ENCODE data around the gene MRPL2. TPM values are rescaled to one million over a fixed set of nuclear protein-coding genes. Genes with fewer than 3 reads are reported as not detected.

Gene MRPL2
- total RNA-seq, 1 experiment from 2014 or later, result 123 TPM

DNA sequence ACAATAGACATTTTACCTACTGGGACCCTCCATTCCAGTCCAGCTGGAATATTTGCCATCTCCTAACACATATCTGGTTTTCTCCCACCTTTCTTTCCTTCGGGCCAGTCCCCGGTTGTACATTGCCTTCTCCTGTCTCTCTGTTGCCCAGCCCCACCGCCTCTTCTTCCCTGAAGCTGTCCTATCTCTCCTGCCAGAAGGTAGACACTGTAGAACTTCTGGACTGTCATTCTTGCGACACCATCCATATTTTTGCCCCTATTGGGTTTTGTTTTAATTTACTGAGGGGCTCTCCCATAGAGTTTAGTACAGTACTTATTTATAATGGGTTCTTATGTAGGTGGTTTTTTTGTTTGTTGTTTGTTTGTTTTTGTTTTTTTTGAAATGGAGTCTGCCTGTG is 21.8 kb upstream of the MRPL2 start:
- POLR2A ChIA-PET, result no interaction called here

DNA sequence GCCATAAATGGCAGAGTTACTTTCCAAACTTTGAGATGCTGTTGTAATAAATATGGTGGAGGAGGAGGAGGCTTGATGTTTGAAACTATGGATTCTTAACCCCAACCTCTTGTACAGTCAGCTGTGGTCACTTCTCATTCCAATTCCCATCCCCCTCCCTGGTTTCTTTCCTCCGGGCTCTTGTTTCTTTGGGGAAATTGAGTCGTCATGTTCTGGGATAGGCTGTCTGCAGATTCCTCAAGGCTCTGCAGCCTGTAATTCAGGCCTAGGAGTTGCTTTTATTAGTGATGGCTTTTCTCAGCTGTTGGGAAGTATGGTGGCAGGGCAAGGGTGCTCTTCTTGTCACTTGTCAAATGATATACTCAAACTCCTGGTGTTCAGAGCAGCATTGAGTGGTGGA is 19.5 kb upstream of the MRPL2 start:
- intact Hi-C loops (cut with micrococcal nuclease; ENCODE audit: unreplicated experiment), result no loop called here
- peaks cover 21% of the 10 kb centered on the region; the same call in 1 of the 2 replicates for H3K4me1 ChIP-seq
- H3K9me3 Mint-ChIP-seq (ENCODE audit: unreplicated experiment), result no peaks in the 10 kb centered on the region
- H3K9me3 ChIP-seq, result no peaks in the 10 kb centered on the region
- H3K36me3 Mint-ChIP-seq (ENCODE audit: insufficient read depth, unreplicated experiment), result peaks cover 14% of the 10 kb centered on the region
- H3K27me3 ChIP-seq (replicated peaks; ENCODE audit: control insufficient read depth, insufficient read depth, low read length), result no peaks in the 10 kb centered on the region
- H3K27me3 Mint-ChIP-seq (ENCODE audit: insufficient read depth, unreplicated experiment), result no peaks in the 10 kb centered on the region
- TSS peak; percentile 29 for BruUV-seq (replicated peaks)
- CTCF ChIA-PET, result interaction anchor here (0.7 kb wide), 1 partner anchor 114 kb away, joined by 3 read pairs; no protein-coding TSS in a partner anchor
- no peak overlapping the region for H3K4me3 ChIP-seq (ENCODE audit: low read depth, low read length)
- H3K27ac Mint-ChIP-seq (ENCODE audit: unreplicated experiment), result no peak overlapping the region
- H3K4me3 Mint-ChIP-seq (ENCODE audit: unreplicated experiment), result peak overlapping the region; percentile 19
- H3K4me1 Mint-ChIP-seq (ENCODE audit: low read depth, unreplicated experiment), result peaks cover 18% of the 10 kb centered on the region
- no peak for DNase-seq
- H3K36me3 ChIP-seq (ENCODE audit: control insufficient read depth, insufficient read depth, low read length), result peaks cover 2% of the 10 kb centered on the region; the same call in 1 of the 2 replicates
- TF ChIP-seq, protein P1, sequence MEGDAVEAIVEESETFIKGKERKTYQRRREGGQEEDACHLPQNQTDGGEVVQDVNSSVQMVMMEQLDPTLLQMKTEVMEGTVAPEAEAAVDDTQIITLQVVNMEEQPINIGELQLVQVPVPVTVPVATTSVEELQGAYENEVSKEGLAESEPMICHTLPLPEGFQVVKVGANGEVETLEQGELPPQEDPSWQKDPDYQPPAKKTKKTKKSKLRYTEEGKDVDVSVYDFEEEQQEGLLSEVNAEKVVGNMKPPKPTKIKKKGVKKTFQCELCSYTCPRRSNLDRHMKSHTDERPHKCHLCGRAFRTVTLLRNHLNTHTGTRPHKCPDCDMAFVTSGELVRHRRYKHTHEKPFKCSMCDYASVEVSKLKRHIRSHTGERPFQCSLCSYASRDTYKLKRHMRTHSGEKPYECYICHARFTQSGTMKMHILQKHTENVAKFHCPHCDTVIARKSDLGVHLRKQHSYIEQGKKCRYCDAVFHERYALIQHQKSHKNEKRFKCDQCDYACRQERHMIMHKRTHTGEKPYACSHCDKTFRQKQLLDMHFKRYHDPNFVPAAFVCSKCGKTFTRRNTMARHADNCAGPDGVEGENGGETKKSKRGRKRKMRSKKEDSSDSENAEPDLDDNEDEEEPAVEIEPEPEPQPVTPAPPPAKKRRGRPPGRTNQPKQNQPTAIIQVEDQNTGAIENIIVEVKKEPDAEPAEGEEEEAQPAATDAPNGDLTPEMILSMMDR (IDR thresholded peaks at IDR 0.05; ENCODE audit: insufficient read depth in 1 of 2, low read depth in 1 of 2, low read length in 1 of 2, severe bottlenecking in 1 of 2, unreplicated experiment in 1 of 2), result no peak
- POLR2A ChIA-PET, result no interaction called here

More for the DNA sequence above, 21.8 kb upstream of the MRPL2 start:
- Histone ChIP-seq H3K36me3 (ENCODE audit: control insufficient read depth, insufficient read depth, low read length) (no peaks in the 10 kb centered on the region), H3K4me3 (ENCODE audit: low read depth, low read length) (no peak overlapping the region), H3K27me3 (replicated peaks; ENCODE audit: control insufficient read depth, insufficient read depth, low read length) (no peaks in the 10 kb centered on the region), H3K9me3 (no peaks in the 10 kb centered on the region), H3K4me1 (peaks cover 12% of the 10 kb centered on the region; the same call in 1 of the 2 replicates)
- Mint-ChIP-seq H3K4me3 (ENCODE audit: unreplicated experiment) (no peak overlapping the region), H3K9me3 (ENCODE audit: unreplicated experiment) (no peaks in the 10 kb centered on the region), H3K27me3 (ENCODE audit: insufficient read depth, unreplicated experiment) (no peaks in the 10 kb centered on the region), H3K36me3 (ENCODE audit: insufficient read depth, unreplicated experiment) (peaks cover 14% of the 10 kb centered on the region), H3K4me1 (ENCODE audit: low read depth, unreplicated experiment) (peaks cover 18% of the 10 kb centered on the region), H3K27ac (ENCODE audit: unreplicated experiment) (no peak overlapping the region)
- CTCF ChIA-PET, result no interaction called here
- intact Hi-C loops (cut with micrococcal nuclease; ENCODE audit: unreplicated experiment), result no loop called here
- TF ChIP-seq, protein P1 (IDR thresholded peaks at IDR 0.05; ENCODE audit: insufficient read depth in 1 of 2, low read depth in 1 of 2, low read length in 1 of 2, severe bottlenecking in 1 of 2, unreplicated experiment in 1 of 2), result no peak
- no TSS peak for BruUV-seq (replicated peaks)
- DNase-seq, result no peak

DNA sequence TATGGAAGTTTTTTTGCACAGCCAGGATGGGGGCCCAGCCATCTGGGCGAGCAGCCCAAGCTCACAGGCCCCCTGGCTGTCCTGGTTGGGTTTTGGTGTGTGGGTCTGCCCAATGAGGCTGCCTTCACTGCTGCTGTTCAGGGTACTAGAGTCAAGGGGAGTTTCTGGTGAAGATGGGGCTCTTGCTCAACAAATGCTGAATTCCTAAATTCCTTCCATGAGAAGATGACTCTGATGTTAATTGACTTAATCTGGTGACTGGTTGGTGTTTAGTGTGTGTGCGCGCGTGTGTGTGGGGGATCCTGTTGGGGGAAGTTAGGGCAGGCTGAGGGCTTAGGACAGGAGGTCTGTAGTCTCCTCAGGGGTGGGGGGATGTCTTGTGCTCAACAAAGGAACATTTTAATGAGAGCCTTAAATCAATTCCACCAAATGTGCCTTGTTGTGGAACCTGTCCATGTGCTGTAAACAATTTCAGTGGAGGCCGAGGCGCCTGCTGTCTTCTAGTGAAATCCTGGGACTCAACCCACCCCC is 18.8 kb upstream of the MRPL2 start:
- Histone ChIP-seq H3K27me3 (replicated peaks; ENCODE audit: control insufficient read depth, insufficient read depth, low read length) (no peaks in the 10 kb centered on the region), H3K9me3 (no peaks in the 10 kb centered on the region), H3K4me1 (peaks cover 21% of the 10 kb centered on the region; the same call in 1 of the 2 replicates), H3K4me3 (ENCODE audit: low read depth, low read length) (peak overlapping the region; percentile 95; the same call in 1 of the 2 replicates), H3K36me3 (ENCODE audit: control insufficient read depth, insufficient read depth, low read length) (peaks cover 2% of the 10 kb centered on the region; the same call in 1 of the 2 replicates)
- Mint-ChIP-seq H3K9me3 (ENCODE audit: unreplicated experiment) (no peaks in the 10 kb centered on the region), H3K27ac (ENCODE audit: unreplicated experiment) (peak overlapping the region; percentile 16), H3K4me3 (ENCODE audit: unreplicated experiment) (peak overlapping the region; percentile 78), H3K36me3 (ENCODE audit: insufficient read depth, unreplicated experiment) (peaks cover 16% of the 10 kb centered on the region), H3K4me1 (ENCODE audit: low read depth, unreplicated experiment) (peaks cover 11% of the 10 kb centered on the region), H3K27me3 (ENCODE audit: insufficient read depth, unreplicated experiment) (no peaks in the 10 kb centered on the region)
- ChIA-PET CTCF (interaction anchor here (1.1 kb wide), 1 partner anchor 52 kb away, joined by 3 read pairs; no protein-coding TSS in a partner anchor), POLR2A (no interaction called here)
- no peak for DNase-seq
- intact Hi-C loops (cut with micrococcal nuclease; ENCODE audit: unreplicated experiment), result loop anchor here (2.0 kb wide), 1 partner anchor 13 kb away; no protein-coding TSS in a partner anchor
- BruUV-seq (replicated peaks), result no TSS peak
- TF ChIP-seq, protein P1 (IDR thresholded peaks at IDR 0.05; ENCODE audit: insufficient read depth in 1 of 2, low read depth in 1 of 2, low read length in 1 of 2, severe bottlenecking in 1 of 2, unreplicated experiment in 1 of 2), result no peak

Measured in Caco-2 (cell line).